Measurements from ENCODE around the gene CATSPER3.

Gene CATSPER3

GRCh38 chr5:135055396-135055795, 87.7 kb downstream of the CATSPER3 start:
- H3K9ac ChIP-seq (ENCODE audit: insufficient read length), result no peak overlapping the region
- no peak overlapping the region for H3K27ac ChIP-seq
- H3K36me3 ChIP-seq (ENCODE audit: insufficient read depth, low read length), result no peaks in the 10 kb centered on the region
- H3K4me3 ChIP-seq, result no peak overlapping the region
- DNase-seq (ENCODE audit: low read depth, low spot score), result no peak
- no peaks in the 10 kb centered on the region for H3K9me3 ChIP-seq (ENCODE audit: low read depth, low read length)
- no peak for TF ChIP-seq EZH2 (IDR thresholded peaks at IDR 0.05)

- no peak overlapping the region for H3K4me3 ChIP-seq
- H3K9me3 ChIP-seq (ENCODE audit: low read depth, low read length), result no peaks in the 10 kb centered on the region
- no peak overlapping the region for H3K9ac ChIP-seq (ENCODE audit: insufficient read length)
- H3K27ac ChIP-seq, result no peak overlapping the region
- H3K36me3 ChIP-seq (ENCODE audit: insufficient read depth, low read length), result no peaks in the 10 kb centered on the region
- no peak for DNase-seq (ENCODE audit: low read depth, low spot score)
- no peak for TF ChIP-seq FOXP2 (optimal IDR thresholded peaks at IDR 0.05; ENCODE audit: control extremely low read depth, extremely low read length, insufficient read depth)
Observed at GRCh38 chr5:135056316-135057030, 88.8 kb downstream of the CATSPER3 start.

GRCh38 chr5:135057233-135057632, 89.5 kb downstream of the CATSPER3 start:
- TF ChIP-seq POLR2AphosphoS5 (IDR thresholded peaks at IDR 0.05; ENCODE audit: borderline replicate concordance, low read depth, low read length) (no peak), FOXP2 (optimal IDR thresholded peaks at IDR 0.05; ENCODE audit: control extremely low read depth, extremely low read length, insufficient read depth) (no peak), EZH2 (IDR thresholded peaks at IDR 0.05) (no peak)
- Histone ChIP-seq H3K27ac (no peak overlapping the region), H3K4me3 (no peak overlapping the region), H3K9me3 (ENCODE audit: low read depth, low read length) (no peaks in the 10 kb centered on the region), H3K9ac (ENCODE audit: insufficient read length) (no peak overlapping the region), H3K36me3 (ENCODE audit: insufficient read depth, low read length) (no peaks in the 10 kb centered on the region)
- no peak for DNase-seq (ENCODE audit: low read depth, low spot score)

GRCh38 chr5:135058331-135058732, 90.6 kb downstream of the CATSPER3 start:
- no peaks in the 10 kb centered on the region for H3K9me3 ChIP-seq (ENCODE audit: low read depth, low read length)
- H3K36me3 ChIP-seq (ENCODE audit: insufficient read depth, low read length), result no peaks in the 10 kb centered on the region
- TF ChIP-seq POLR2AphosphoS5 (IDR thresholded peaks at IDR 0.05; ENCODE audit: borderline replicate concordance, low read depth, low read length), result no peak
- no peak overlapping the region for H3K27ac ChIP-seq
- no peak overlapping the region for H3K9ac ChIP-seq (ENCODE audit: insufficient read length)
- no peak for DNase-seq (ENCODE audit: low read depth, low spot score)
- no peak overlapping the region for H3K4me3 ChIP-seq

GRCh38 chr5:135059000-135059923, 91.6 kb downstream of the CATSPER3 start:
- Histone ChIP-seq H3K4me3 (no peak overlapping the region), H3K27ac (no peak overlapping the region), H3K9ac (ENCODE audit: insufficient read length) (no peak overlapping the region), H3K36me3 (ENCODE audit: insufficient read depth, low read length) (no peaks in the 10 kb centered on the region), H3K9me3 (ENCODE audit: low read depth, low read length) (no peaks in the 10 kb centered on the region)
- DNase-seq (ENCODE audit: low read depth, low spot score), result no peak
- TF ChIP-seq EZH2 (IDR thresholded peaks at IDR 0.05) (no peak), POLR2AphosphoS5 (IDR thresholded peaks at IDR 0.05; ENCODE audit: borderline replicate concordance, low read depth, low read length) (no peak), FOXP2 (optimal IDR thresholded peaks at IDR 0.05; ENCODE audit: control extremely low read depth, extremely low read length, insufficient read depth) (no peak)

GRCh38 chr5:135060021-135060420, 92.3 kb downstream of the CATSPER3 start:
- no peak overlapping the region for H3K4me3 ChIP-seq
- H3K27ac ChIP-seq, result no peak overlapping the region
- no peak overlapping the region for H3K9ac ChIP-seq (ENCODE audit: insufficient read length)
- no peak for TF ChIP-seq FOXP2 (optimal IDR thresholded peaks at IDR 0.05; ENCODE audit: control extremely low read depth, extremely low read length, insufficient read depth)
- TF ChIP-seq EZH2 (IDR thresholded peaks at IDR 0.05), result no peak
- no peak for TF ChIP-seq POLR2AphosphoS5 (IDR thresholded peaks at IDR 0.05; ENCODE audit: borderline replicate concordance, low read depth, low read length)
- no peaks in the 10 kb centered on the region for H3K9me3 ChIP-seq (ENCODE audit: low read depth, low read length)
- DNase-seq (ENCODE audit: low read depth, low spot score), result no peak
- H3K36me3 ChIP-seq (ENCODE audit: insufficient read depth, low read length), result no peaks in the 10 kb centered on the region

GRCh38 chr5:135061001-135061400, 93.3 kb downstream of the CATSPER3 start:
- no peak for DNase-seq (ENCODE audit: low read depth, low spot score)
- Histone ChIP-seq H3K9me3 (ENCODE audit: low read depth, low read length) (no peaks in the 10 kb centered on the region), H3K4me3 (no peak overlapping the region), H3K27ac (no peak overlapping the region), H3K36me3 (ENCODE audit: insufficient read depth, low read length) (no peaks in the 10 kb centered on the region), H3K9ac (ENCODE audit: insufficient read length) (no peak overlapping the region)
- no peak for TF ChIP-seq FOXP2 (optimal IDR thresholded peaks at IDR 0.05; ENCODE audit: control extremely low read depth, extremely low read length, insufficient read depth)
- TF ChIP-seq POLR2AphosphoS5 (IDR thresholded peaks at IDR 0.05; ENCODE audit: borderline replicate concordance, low read depth, low read length), result no peak
- TF ChIP-seq EZH2 (IDR thresholded peaks at IDR 0.05), result no peak
